Measurements from ENCODE around the gene AIG1.

AIG1 gene

GRCh38 chr6:143097224-143097795 lies 36.6 kb downstream of the AIG1 start:
- no peak for DNase-seq (ENCODE audit: low read depth)

- DNase-seq (ENCODE audit: low read depth) = no peak
These were observed 37.5 kb downstream of the AIG1 start for GRCh38 chr6:143098054-143098671.

GRCh38 chr6:143099647-143100046 lies 39.0 kb downstream of the AIG1 start:
- no peak for DNase-seq (ENCODE audit: low read depth)

GRCh38 chr6:143100429-143100828 lies 39.7 kb downstream of the AIG1 start:
- no peak for DNase-seq (ENCODE audit: low read depth)

GRCh38 chr6:143103916-143104315 lies 43.2 kb downstream of the AIG1 start:
- DNase-seq (ENCODE audit: low read depth) = no peak

- no peak for DNase-seq (ENCODE audit: low read depth)
These were observed 46.8 kb downstream of the AIG1 start for GRCh38 chr6:143107440-143107839.

GRCh38 chr6:143107911-143108761 lies 47.4 kb downstream of the AIG1 start:
- DNase-seq (ENCODE audit: low read depth) = no peak

- DNase-seq (ENCODE audit: low read depth) = no peak
These were observed 48.5 kb downstream of the AIG1 start for GRCh38 chr6:143109196-143109595.

GRCh38 chr6:143110572-143110971 lies 49.9 kb downstream of the AIG1 start:
- DNase-seq (ENCODE audit: low read depth) = no peak

- DNase-seq (ENCODE audit: low read depth) = no peak
These were observed 50.3 kb downstream of the AIG1 start for GRCh38 chr6:143110996-143111395.

GRCh38 chr6:143111443-143111842 lies 50.8 kb downstream of the AIG1 start:
- DNase-seq (ENCODE audit: low read depth) = no peak

GRCh38 chr6:143112084-143112768 lies 51.5 kb downstream of the AIG1 start:
- DNase-seq (ENCODE audit: low read depth) = no peak

- no peak for DNase-seq (ENCODE audit: low read depth)
These were observed 52.1 kb downstream of the AIG1 start for GRCh38 chr6:143112837-143113236.

GRCh38 chr6:143115728-143116127 lies 55.0 kb downstream of the AIG1 start:
- DNase-seq (ENCODE audit: low read depth) = no peak

- DNase-seq (ENCODE audit: low read depth) = no peak
These were observed 56.4 kb downstream of the AIG1 start for GRCh38 chr6:143117108-143117507.

GRCh38 chr6:143119260-143119659 lies 58.6 kb downstream of the AIG1 start:
- no peak for DNase-seq (ENCODE audit: low read depth)

- no peak for DNase-seq (ENCODE audit: low read depth)
These were observed 62.4 kb downstream of the AIG1 start for GRCh38 chr6:143123081-143123480.

GRCh38 chr6:143123941-143124340 lies 63.3 kb downstream of the AIG1 start:
- no peak for DNase-seq (ENCODE audit: low read depth)

GRCh38 chr6:143125455-143125854 lies 64.8 kb downstream of the AIG1 start:
- no peak for DNase-seq (ENCODE audit: low read depth)

- DNase-seq (ENCODE audit: low read depth) = no peak
These were observed 65.3 kb downstream of the AIG1 start for GRCh38 chr6:143125864-143126573.

- DNase-seq (ENCODE audit: low read depth) = no peak
These were observed 65.9 kb downstream of the AIG1 start for GRCh38 chr6:143126574-143126941.

Measured in stimulated activated CD8-positive, alpha-beta memory T cell treated with anti-CD3 and anti-CD28 coated beads, Interleukin-4, amount 100 ng/mL, for 24 hours (primary cell).